Measurements from ENCODE around the gene TOR1AIP1. TPM values are rescaled to one million over a fixed set of nuclear protein-coding genes. Genes with fewer than 3 reads are reported as not detected.

Gene TOR1AIP1
- total RNA-seq, 3 donors from 2014 or later (not counting 1 experiment from before 2014, with no cell fraction given): 55.6 to 63.9 (median 59.5) TPM

DNA sequence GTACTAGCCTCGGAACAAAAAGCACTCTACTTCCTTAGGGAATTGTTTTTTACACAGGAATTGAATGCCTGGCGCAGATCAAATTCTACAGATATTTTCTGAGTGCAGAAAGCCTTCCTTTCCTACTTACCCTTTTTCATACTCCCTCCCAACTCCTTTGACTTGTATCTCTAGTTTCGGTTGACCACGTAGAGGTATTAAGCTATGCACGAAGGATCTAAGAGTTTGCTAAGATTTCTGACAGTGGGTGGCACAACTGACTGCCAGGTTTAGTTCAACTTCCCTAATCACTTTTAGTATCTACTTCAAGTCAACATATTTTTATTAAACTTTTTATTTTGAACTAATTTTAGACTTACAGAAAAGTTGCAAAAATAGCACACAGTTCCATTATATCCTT lies 9.5 kb upstream of the TOR1AIP1 start:
- DNase-seq: no peak
- no peaks in the 10 kb centered on the region for H3K27me3 ChIP-seq (ENCODE audit: control insufficient read depth, insufficient read depth, low read length)
- Mint-ChIP-seq H3K36me3 (peaks cover 7% of the 10 kb centered on the region), H3K27ac (peak overlapping the region in 1 of 2 donors; percentile 3), H3K27me3 (ENCODE audit: low read depth in 2 of 2) (no peaks in the 10 kb centered on the region), H3K4me1 (peaks cover 45% of the 10 kb centered on the region in 2 donors), H3K9me3 (no peaks in the 10 kb centered on the region), H3K4me3 (no peak overlapping the region)
- H3K4me1 ChIP-seq (ENCODE audit: control insufficient read depth, insufficient read depth, low read length): peaks cover 5% of the 10 kb centered on the region
- TF ChIP-seq, protein P1, sequence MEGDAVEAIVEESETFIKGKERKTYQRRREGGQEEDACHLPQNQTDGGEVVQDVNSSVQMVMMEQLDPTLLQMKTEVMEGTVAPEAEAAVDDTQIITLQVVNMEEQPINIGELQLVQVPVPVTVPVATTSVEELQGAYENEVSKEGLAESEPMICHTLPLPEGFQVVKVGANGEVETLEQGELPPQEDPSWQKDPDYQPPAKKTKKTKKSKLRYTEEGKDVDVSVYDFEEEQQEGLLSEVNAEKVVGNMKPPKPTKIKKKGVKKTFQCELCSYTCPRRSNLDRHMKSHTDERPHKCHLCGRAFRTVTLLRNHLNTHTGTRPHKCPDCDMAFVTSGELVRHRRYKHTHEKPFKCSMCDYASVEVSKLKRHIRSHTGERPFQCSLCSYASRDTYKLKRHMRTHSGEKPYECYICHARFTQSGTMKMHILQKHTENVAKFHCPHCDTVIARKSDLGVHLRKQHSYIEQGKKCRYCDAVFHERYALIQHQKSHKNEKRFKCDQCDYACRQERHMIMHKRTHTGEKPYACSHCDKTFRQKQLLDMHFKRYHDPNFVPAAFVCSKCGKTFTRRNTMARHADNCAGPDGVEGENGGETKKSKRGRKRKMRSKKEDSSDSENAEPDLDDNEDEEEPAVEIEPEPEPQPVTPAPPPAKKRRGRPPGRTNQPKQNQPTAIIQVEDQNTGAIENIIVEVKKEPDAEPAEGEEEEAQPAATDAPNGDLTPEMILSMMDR (IDR thresholded peaks at IDR 0.05): no peak
- no peaks in the 10 kb centered on the region for H3K9me3 ChIP-seq (ENCODE audit: control insufficient read depth, insufficient read depth, low read length)
- peaks cover 11% of the 10 kb centered on the region for H3K36me3 ChIP-seq (ENCODE audit: control insufficient read depth, insufficient read depth, low read length)
- 71% methylated on average over 5 of the region's 5 CpGs for WGBS (ENCODE audit: insufficient coverage)
- ATAC-seq: no peak
- intact Hi-C loops (cut with micrococcal nuclease): no loop called here
- no peak overlapping the region for H3K4me3 ChIP-seq (ENCODE audit: low read length)
- H3K27ac ChIP-seq (ENCODE audit: low read length): no peak overlapping the region

DNA sequence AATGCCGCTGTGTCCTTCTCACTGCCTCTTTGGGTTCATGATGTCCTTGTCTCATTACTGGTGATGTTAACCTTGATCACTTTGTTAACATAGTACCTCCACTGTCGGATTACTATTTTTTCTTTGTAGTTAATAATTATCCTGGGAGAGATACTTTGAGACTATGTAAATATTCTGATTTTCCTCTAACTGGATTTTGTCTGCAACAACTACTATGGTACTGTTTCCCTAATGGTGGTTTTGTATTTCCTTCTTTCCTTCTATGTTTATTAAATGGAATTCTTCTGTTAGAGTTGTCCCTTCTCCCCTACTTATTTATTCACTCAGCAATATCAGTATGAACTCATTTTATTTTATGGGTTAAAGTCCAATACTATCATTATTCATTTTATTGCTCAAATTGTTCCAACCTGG lies 8.6 kb upstream of the TOR1AIP1 start:
- H3K4me3 ChIP-seq (ENCODE audit: low read length): no peak overlapping the region
- 92% methylated on average over 1 of the region's 2 CpGs for WGBS (ENCODE audit: insufficient coverage)
- Mint-ChIP-seq H3K36me3 (peaks cover 7% of the 10 kb centered on the region), H3K4me3 (no peak overlapping the region), H3K27ac (peak overlapping the region in 1 of 2 donors; percentile 6), H3K4me1 (peaks cover 42% of the 10 kb centered on the region in 2 donors), H3K27me3 (ENCODE audit: low read depth in 2 of 2) (no peaks in the 10 kb centered on the region), H3K9me3 (no peaks in the 10 kb centered on the region)
- no peak overlapping the region for H3K27ac ChIP-seq (ENCODE audit: low read length)
- peaks cover 9% of the 10 kb centered on the region for H3K4me1 ChIP-seq (ENCODE audit: control insufficient read depth, insufficient read depth, low read length)
- ATAC-seq (no peak), DNase-seq (no peak)
- H3K36me3 ChIP-seq (ENCODE audit: control insufficient read depth, insufficient read depth, low read length): peaks cover 6% of the 10 kb centered on the region
- intact Hi-C loops (cut with micrococcal nuclease): no loop called here
- H3K27me3 ChIP-seq (ENCODE audit: control insufficient read depth, insufficient read depth, low read length): no peaks in the 10 kb centered on the region
- H3K9me3 ChIP-seq (ENCODE audit: control insufficient read depth, insufficient read depth, low read length): no peaks in the 10 kb centered on the region
- TF ChIP-seq, protein P1 (IDR thresholded peaks at IDR 0.05): no peak

DNA sequence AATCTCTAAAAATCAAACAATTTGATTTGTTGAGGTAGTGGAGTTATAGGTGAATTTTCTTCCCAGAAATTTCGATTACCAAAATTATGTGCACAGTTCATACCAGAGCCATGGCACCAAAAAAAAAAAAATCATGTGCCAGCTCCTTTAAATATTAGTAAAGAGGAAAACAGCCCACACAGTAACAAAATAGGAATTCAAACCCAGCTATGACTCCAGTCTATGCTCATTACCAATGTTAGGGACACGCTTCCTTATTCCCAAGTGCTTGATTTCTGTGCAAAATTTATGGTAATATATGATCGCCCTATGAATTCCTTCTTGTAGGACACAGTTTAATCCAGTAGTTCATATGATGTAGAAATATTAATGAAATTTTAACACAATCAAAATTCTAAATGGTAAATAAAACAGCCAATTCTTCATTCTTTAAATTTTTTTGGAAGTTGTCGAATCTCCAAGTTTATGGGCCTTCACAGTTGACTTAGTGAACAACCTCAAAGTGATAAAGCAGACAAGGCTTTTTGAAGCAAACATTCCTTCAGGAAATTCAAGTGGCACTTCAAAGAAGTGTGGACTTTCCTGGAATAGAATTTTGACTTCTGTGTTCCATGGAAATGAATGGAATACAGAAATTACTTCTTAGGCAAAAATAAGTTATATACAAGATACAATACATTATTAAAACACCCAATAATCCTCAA lies 6.3 kb upstream of the TOR1AIP1 start:
- Mint-ChIP-seq H3K4me3 (peak overlapping the region; percentile 35), H3K36me3 (peaks cover 7% of the 10 kb centered on the region), H3K27me3 (ENCODE audit: low read depth in 2 of 2) (no peaks in the 10 kb centered on the region), H3K4me1 (peaks cover 42% of the 10 kb centered on the region in 2 donors), H3K27ac (no peak overlapping the region), H3K9me3 (no peaks in the 10 kb centered on the region)
- H3K4me1 ChIP-seq (ENCODE audit: control insufficient read depth, insufficient read depth, low read length): peaks cover 9% of the 10 kb centered on the region
- ATAC-seq (no peak), DNase-seq (no peak)
- H3K9me3 ChIP-seq (ENCODE audit: control insufficient read depth, insufficient read depth, low read length): no peaks in the 10 kb centered on the region
- TF ChIP-seq, protein P1 (IDR thresholded peaks at IDR 0.05): no peak
- H3K36me3 ChIP-seq (ENCODE audit: control insufficient read depth, insufficient read depth, low read length): peaks cover 4% of the 10 kb centered on the region
- H3K4me3 ChIP-seq (ENCODE audit: low read length): no peak overlapping the region
- H3K27ac ChIP-seq (ENCODE audit: low read length): no peak overlapping the region
- no peaks in the 10 kb centered on the region for H3K27me3 ChIP-seq (ENCODE audit: control insufficient read depth, insufficient read depth, low read length)
- intact Hi-C loops (cut with micrococcal nuclease): no loop called here
- WGBS (ENCODE audit: insufficient coverage): 100% methylated on average over 2 of the region's 4 CpGs

DNA sequence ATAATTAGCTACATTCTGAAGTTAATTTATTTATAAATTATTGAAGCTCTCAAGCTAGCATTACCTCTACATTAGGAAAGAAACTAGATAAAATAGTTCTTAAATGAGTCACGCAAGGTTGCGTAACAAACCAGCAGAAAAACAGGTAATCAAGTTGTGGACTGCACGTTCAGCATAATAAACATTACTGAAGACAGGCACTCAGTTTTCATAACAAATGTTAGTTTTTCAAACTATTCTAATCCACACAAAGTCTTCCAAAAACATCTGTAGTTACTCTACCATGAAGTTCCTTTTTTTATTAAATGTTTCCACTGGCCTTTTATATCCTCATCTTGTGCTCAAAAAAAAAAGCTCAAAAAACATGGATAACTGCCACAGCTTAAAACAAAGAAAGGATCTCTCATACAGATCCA lies 5.8 kb upstream of the TOR1AIP1 start:
- Mint-ChIP-seq H3K4me3 (peak overlapping the region; percentile 93), H3K27ac (peak overlapping the region; percentile 29 to 86), H3K4me1 (peaks cover 41 to 42% of the 10 kb centered on the region in 2 donors), H3K27me3 (ENCODE audit: low read depth in 2 of 2) (no peaks in the 10 kb centered on the region), H3K9me3 (no peaks in the 10 kb centered on the region), H3K36me3 (peaks cover 7% of the 10 kb centered on the region)
- ATAC-seq (no peak), DNase-seq (no peak)
- TF ChIP-seq, protein P1 (IDR thresholded peaks at IDR 0.05): no peak
- intact Hi-C loops (cut with micrococcal nuclease): no loop called here
- peaks cover 4% of the 10 kb centered on the region for H3K36me3 ChIP-seq (ENCODE audit: control insufficient read depth, insufficient read depth, low read length)
- H3K4me3 ChIP-seq (ENCODE audit: low read length): no peak overlapping the region
- no peaks in the 10 kb centered on the region for H3K27me3 ChIP-seq (ENCODE audit: control insufficient read depth, insufficient read depth, low read length)
- H3K4me1 ChIP-seq (ENCODE audit: control insufficient read depth, insufficient read depth, low read length): peaks cover 9% of the 10 kb centered on the region
- H3K9me3 ChIP-seq (ENCODE audit: control insufficient read depth, insufficient read depth, low read length): no peaks in the 10 kb centered on the region
- no peak overlapping the region for H3K27ac ChIP-seq (ENCODE audit: low read length)
- WGBS (ENCODE audit: insufficient coverage): 77% methylated on average over 3 of the region's 3 CpGs
